ENCODE measurements around the gene ZNF716.

GRCh38 chr7:57449904-57450303 lies at the start of gene ZNF716:
- TF ChIP-seq CTCF (IDR thresholded peaks at IDR 0.05), result no peak
- TF ChIP-seq POLR2A (IDR thresholded peaks at IDR 0.05), result no peak

All from Peyer's patch (tissue), 4 donors.